PC-3 (cell line): ENCODE results near the gene PIGZ.

Experiments used
- EZH2 ChIP-seq: fragments of 300-600 bp; sonication (generic); IDR thresholded peaks from one replicate; pipeline ENCODE4 v1.6.1; 2017; ENCODE audit warnings: antibody characterized with exemption, mild to moderate bottlenecking, low read length; ENCODE audit not compliant: unreplicated experiment
- TF ChIP-seq, protein P1 (sequence below): fragments of 300-600 bp; sonication (generic); conservative IDR thresholded peaks from 2 replicates; pipeline ENCODE4 v1.5.1; 2017; ENCODE audit warnings: antibody characterized with exemption, low read depth, mild to moderate bottlenecking, low read length

DNA sequence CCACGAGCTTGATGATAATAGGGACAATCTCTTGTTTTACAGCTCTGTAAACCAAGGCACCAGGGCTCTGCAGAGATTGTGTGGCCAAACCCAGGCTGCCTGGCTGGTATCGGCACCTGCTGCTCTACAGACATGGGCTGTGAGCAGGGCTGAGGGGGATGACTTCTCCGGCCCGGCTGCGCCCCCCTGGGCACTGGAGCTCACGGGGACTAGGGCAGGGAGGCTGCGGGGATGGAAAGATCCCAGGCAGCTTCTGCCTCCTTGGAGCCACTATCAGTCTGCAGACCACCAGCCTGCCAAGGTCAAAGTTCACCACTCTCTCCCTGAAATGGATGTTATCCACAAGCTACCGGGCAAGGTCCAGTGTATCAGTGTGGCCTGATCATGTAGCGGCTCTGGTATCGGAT, 22.0 kb upstream of the PIGZ start:
- TF ChIP-seq, protein P1, sequence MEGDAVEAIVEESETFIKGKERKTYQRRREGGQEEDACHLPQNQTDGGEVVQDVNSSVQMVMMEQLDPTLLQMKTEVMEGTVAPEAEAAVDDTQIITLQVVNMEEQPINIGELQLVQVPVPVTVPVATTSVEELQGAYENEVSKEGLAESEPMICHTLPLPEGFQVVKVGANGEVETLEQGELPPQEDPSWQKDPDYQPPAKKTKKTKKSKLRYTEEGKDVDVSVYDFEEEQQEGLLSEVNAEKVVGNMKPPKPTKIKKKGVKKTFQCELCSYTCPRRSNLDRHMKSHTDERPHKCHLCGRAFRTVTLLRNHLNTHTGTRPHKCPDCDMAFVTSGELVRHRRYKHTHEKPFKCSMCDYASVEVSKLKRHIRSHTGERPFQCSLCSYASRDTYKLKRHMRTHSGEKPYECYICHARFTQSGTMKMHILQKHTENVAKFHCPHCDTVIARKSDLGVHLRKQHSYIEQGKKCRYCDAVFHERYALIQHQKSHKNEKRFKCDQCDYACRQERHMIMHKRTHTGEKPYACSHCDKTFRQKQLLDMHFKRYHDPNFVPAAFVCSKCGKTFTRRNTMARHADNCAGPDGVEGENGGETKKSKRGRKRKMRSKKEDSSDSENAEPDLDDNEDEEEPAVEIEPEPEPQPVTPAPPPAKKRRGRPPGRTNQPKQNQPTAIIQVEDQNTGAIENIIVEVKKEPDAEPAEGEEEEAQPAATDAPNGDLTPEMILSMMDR = no peak
- TF ChIP-seq EZH2 = no peak
